ENCODE results near the gene NRSN2.
"Not testable (repeated sequence)": the region's sequence is repeated elsewhere in the genome, so short reads cannot be mapped to it uniquely, and the experiment has no call there.

The NRSN2 gene

GRCh38 chr20:325045-325888, 21.6 kb upstream of the NRSN2 start, which contains the start of gene SOX12:
TSS of gene SOX12 (plus strand) at chr20:325552. CDS start at chr20:325925, 373 bp downstream.
- DNase-seq (ENCODE audit: low spot score) = peak; percentile 95

DNA sequence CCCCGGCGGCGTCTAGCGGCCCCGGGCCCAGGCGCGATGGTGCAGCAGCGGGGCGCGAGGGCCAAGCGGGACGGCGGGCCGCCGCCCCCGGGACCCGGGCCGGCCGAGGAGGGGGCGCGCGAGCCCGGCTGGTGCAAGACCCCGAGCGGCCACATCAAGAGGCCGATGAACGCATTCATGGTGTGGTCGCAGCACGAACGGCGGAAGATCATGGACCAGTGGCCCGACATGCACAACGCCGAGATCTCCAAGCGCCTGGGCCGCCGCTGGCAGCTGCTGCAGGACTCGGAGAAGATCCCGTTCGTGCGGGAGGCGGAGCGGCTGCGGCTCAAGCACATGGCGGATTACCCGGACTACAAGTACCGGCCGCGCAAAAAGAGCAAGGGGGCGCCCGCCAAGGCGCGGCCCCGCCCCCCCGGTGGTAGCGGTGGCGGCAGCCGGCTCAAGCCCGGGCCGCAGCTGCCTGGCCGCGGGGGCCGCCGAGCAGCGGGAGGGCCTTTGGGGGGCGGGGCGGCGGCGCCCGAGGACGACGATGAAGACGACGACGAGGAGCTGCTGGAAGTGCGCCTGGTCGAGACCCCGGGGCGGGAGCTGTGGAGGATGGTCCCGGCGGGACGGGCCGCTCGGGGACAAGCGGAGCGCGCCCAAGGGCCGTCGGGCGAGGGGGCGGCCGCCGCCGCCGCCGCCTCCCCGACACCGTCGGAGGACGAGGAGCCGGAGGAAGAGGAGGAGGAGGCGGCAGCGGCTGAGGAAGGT, 20.8 kb upstream of the NRSN2 start:
- peak; percentile 69 for DNase-seq (ENCODE audit: low spot score)

- peak; percentile 29 for DNase-seq (ENCODE audit: low spot score)
These were observed 20.2 kb upstream of the NRSN2 start for GRCh38 chr20:326645-327185.

DNA sequence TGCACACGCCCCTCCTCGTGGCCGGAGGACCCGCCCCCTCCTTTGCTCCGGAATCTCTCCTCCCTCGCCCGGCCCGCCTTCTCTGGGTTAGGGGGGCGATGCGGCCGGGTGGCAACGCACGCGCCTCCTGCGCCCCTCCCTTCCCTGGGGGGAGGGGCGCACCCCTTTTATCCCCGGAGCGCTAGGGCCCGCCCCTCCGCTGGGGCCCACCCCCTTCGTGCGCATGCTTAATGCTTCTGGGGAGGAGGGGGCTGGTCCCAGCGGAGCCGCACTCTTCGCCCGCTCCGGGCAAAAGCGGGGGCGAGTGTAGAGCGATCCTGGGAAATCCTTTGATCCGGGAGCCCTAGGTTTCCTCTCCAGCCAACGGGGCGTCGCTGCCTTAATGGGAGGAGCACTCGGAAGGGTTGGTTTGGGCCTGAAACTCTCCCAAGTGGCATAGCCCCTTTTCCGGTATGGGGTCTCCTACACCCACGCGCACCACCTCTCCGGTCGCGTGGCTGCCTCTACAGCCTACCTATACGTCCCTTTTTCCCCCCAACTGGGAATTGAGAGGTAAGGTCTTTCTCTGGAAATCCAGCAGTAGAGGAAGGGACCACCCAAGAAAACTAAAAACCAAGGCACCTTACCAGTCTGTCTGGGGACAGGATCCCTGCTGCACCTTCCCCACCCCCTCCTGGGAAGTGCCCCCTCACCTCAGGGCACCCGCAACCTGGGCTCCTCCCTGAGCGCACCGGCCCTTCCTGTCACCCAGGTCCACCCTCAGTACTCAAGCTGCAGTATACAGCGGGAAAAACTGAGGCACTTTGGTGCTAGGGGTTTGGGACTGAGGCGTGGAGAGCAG, 19.5 kb upstream of the NRSN2 start:
- DNase-seq (ENCODE audit: low spot score) = peak; percentile 97

- DNase-seq (ENCODE audit: low spot score) = no peak
These were observed 18.6 kb upstream of the NRSN2 start for GRCh38 chr20:328027-328974.

- DNase-seq (ENCODE audit: low spot score) = no peak
These were observed 17.8 kb upstream of the NRSN2 start for GRCh38 chr20:328975-329695.

GRCh38 chr20:329851-330232, 17.1 kb upstream of the NRSN2 start:
- no peak for DNase-seq (ENCODE audit: low spot score)

- DNase-seq (ENCODE audit: low spot score) = peak; percentile 79
These were observed 16.4 kb upstream of the NRSN2 start for GRCh38 chr20:330233-331149.

- no peak for DNase-seq (ENCODE audit: low spot score)
These were observed 12.3 kb upstream of the NRSN2 start for GRCh38 chr20:334578-334977.

- not testable (repeated sequence) for DNase-seq (ENCODE audit: low spot score)
These were observed 10.9 kb upstream of the NRSN2 start for GRCh38 chr20:336040-336439.

DNA sequence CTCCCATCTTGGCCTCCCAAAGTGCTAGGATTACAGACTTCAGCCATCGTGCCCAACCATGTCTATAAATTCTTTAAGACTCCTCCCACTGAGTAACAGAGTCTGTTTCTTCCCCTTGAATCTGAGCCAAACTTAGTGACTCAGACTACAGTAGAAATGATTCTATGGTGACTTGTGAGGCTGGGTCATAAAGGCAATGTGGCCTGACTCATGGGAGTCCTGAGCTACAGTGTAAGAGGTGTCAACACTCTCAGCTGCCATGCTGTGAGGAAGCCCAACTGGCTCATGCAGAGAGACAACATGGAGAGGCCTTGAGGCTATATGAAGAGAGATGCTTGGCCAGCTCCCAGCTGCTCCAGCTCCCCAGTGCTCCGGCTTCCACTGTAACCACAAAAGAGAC, 5.2 kb upstream of the NRSN2 start:
- DNase-seq (ENCODE audit: low spot score) = no peak

- DNase-seq (ENCODE audit: low spot score) = no peak
These were observed 3.8 kb upstream of the NRSN2 start for GRCh38 chr20:343107-343506.

GRCh38 chr20:346033-346639, 775 bp upstream of the NRSN2 start:
- no peak for DNase-seq (ENCODE audit: low spot score)

DNA sequence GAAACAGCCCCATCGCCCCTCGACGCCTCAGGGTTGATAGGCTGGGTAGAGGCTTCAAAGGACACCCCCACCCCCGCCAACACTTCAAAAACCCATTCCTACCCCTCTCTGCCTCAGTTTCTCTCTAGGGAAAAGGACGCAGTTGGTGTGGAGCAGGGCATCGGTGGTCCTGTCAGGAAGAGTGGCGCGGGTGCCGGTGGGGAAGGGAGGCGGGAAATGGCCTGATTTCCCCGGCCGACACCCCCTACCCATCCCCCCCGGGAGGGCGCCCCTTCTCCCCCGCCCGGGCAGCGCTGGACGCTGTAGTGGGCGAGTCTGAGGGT, 367 bp downstream of the NRSN2 start:
- DNase-seq (ENCODE audit: low spot score) = no peak

DNA sequence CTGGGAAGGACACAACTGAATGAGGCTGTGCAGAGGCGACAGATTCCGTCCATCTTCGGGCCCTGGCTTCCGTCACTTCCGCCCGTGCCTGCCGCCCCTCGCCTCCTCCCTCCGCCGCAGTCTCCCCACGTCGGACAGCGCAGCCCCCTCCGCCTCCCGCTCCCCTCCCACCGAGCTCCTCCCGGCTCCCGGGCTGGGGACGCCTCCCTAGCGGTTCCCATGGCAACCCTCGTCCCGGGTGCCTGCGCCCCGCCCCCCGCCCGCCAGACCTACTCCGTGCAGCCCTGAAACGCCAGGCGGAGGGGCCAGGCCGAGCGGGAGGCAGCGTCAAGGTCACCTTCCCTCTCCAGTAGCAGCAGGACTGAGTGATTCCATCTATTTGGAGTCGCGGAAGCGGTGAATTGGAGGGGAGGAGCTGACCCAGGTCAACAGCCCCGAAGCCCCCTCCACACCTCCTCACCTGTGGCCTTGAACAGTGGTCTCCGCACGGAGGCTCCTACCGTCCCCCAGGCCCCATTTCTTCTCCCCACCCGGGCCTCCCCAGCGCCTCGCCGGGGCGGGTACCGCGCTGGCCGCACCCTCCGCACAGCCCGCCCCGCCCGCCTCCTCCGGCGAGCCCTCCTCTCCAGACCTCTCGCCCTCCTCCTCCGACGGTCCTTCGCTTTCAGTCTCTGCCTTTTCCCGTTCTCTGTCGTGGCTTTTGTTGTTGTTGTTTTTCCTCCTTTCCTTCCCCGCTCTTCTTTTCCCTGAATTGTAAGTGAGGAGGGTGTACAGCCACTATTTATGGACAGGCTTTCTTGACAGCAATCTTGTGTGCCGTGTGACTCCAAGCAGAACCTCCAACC, 951 bp downstream of the NRSN2 start:
- DNase-seq (ENCODE audit: low spot score) = peak; percentile 100

DNA sequence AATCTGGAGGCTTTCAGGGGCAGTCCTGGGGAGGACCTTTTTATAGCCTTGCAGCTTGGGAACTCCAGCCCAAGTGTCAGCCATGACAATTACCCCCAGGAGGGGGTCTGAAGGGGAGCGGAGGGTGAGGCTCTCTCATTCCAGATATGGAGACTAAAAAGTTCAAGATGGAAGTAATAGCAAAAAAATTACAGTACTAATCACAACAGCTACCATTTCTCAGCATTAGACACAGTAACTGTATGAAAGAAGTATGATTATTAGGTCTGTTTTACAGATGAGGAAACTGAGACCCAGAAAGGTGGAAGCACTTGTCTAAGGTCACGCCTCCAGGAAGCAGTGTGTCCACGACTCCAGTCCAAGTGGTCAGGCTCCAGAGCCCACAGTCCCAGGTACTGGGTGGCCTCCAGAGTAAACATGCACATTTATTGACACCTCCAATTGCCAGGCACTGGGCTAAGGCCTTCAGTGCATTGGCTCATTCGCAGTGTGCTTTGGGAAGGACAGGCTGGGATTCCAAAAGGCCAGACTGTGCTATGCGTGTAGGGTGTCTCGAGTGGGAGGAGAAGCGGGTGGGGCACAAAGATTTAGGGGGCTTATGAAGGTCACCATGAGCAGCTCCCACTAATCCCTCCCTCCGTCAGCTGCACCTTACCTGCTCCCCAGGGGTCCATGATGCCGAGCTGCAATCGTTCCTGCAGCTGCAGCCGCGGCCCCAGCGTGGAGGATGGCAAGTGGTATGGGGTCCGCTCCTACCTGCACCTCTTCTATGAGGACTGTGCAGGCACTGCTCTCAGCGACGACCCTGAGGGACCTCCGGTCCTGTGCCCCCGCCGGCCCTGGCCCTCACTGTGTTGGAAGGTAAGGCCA, 2.3 kb downstream of the NRSN2 start:
- no peak for DNase-seq (ENCODE audit: low spot score)

DNA sequence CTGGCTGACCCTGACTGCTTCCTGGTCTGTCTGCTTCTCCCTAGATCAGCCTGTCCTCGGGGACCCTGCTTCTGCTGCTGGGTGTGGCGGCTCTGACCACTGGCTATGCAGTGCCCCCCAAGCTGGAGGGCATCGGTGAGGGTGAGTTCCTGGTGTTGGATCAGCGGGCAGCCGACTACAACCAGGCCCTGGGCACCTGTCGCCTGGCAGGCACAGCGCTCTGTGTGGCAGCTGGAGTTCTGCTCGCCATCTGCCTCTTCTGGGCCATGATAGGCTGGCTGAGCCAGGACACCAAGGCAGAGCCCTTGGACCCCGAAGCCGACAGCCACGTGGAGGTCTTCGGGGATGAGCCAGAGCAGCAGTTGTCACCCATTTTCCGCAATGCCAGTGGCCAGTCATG, 6.3 kb downstream of the NRSN2 start:
- DNase-seq (ENCODE audit: low spot score) = no peak

Measured in GM03348 (cell line).